Peyer's patch (tissue), 4 donors: Measurements from ENCODE around the gene VWA5A. TPM values are rescaled to one million over a fixed set of nuclear protein-coding genes. Genes with fewer than 3 reads are reported as not detected.

Experiments
- DNase-seq, 3 donors: peaks; one replicate each; pipeline ENCODE4 v3.0.0-alpha.2; 2017 to 2019
- H3K27ac ChIP-seq, 4 donors: fragments of 200-600 bp; sonication (generic); one replicate each; pipeline ENCODE4 v1.5.1; 2016 to 2019
- H3K27me3 ChIP-seq, 2 donors: fragments of 200-600 bp; sonication (generic); one replicate each; pipeline ENCODE4 v1.5.1; 2019
- H3K36me3 ChIP-seq, 3 donors: fragments of 200-600 bp; sonication (generic); one replicate each; pipeline ENCODE4 v1.5.1; 2016 to 2019
- H3K4me1 ChIP-seq, 4 donors: fragments of 200-600 bp; sonication (generic); one replicate each; pipeline ENCODE4 v1.5.1; 2016 to 2019
- H3K4me3 ChIP-seq, 4 donors: fragments of 200-600 bp; sonication (generic); 1 replicate in 3 of 4; 2 replicates in 1 of 4; pipeline ENCODE4 v1.5.1; 2016 to 2019; ENCODE audit warnings: mild to moderate bottlenecking in 1 of 4
- H3K9me3 ChIP-seq, 4 donors: fragments of 200-600 bp; sonication (generic); one replicate each; pipeline ENCODE4 v1.5.1; 2016 to 2019; ENCODE audit warnings: mild to moderate bottlenecking in 1 of 4
- CTCF ChIP-seq, 6 experiments: fragments of 450-650 bp in 4 of 6; fragments of 200-600 bp in 2 of 6; sonication (generic) in 1 of 6; IDR thresholded peaks; one replicate each; pipeline ENCODE4 v1.5.1; 2017 to 2019; ENCODE audit warnings: antibody characterized with exemption in 6 of 6, mild to moderate bottlenecking in 3 of 6, moderate library complexity in 1 of 6
- POLR2A ChIP-seq, 2 donors: fragments of 450-650 bp; IDR thresholded peaks; one replicate each; pipeline ENCODE4 v1.5.1; 2017; ENCODE audit warnings: antibody characterized with exemption in 2 of 2, mild to moderate bottlenecking in 2 of 2, moderate library complexity in 2 of 2
- total RNA-seq, 4 donors: library from RNA; depleted of rRNA; stranded (reverse); fragments of >200 nt; gene quantifications; one replicate each; pipeline ENCODE4 v1.1.0, GENCODE V29; 2016

The VWA5A gene
- total RNA-seq, 4 donors from 2014 or later, result 45.2 to 83.4 (median 62.6) TPM

- Histone ChIP-seq H3K4me1 (no peaks in the 10 kb centered on the region), H3K4me3 (no peak overlapping the region), H3K9me3 (no peaks in the 10 kb centered on the region), H3K36me3 (no peaks in the 10 kb centered on the region), H3K27me3 (no peaks in the 10 kb centered on the region), H3K27ac (no peak overlapping the region)
- DNase-seq, result no peak
- TF ChIP-seq POLR2A (IDR thresholded peaks at IDR 0.05) (no peak), CTCF (IDR thresholded peaks at IDR 0.05) (no peak)
Measured at GRCh38 chr11:124082371-124082770, 32.9 kb upstream of the VWA5A start.

- H3K27ac ChIP-seq, result no peak overlapping the region
- TF ChIP-seq CTCF (IDR thresholded peaks at IDR 0.05) (no peak), POLR2A (IDR thresholded peaks at IDR 0.05) (no peak)
- no peak for DNase-seq
- H3K9me3 ChIP-seq, result no peaks in the 10 kb centered on the region
- H3K27me3 ChIP-seq, result no peaks in the 10 kb centered on the region
- no peaks in the 10 kb centered on the region for H3K4me1 ChIP-seq
- no peak overlapping the region for H3K4me3 ChIP-seq
- H3K36me3 ChIP-seq, result no peaks in the 10 kb centered on the region
Measured at GRCh38 chr11:124085583-124085982, 29.7 kb upstream of the VWA5A start.

GRCh38 chr11:124085997-124086846, 29.0 kb upstream of the VWA5A start:
- Histone ChIP-seq H3K27ac (no peak overlapping the region), H3K27me3 (no peaks in the 10 kb centered on the region), H3K4me1 (no peaks in the 10 kb centered on the region), H3K9me3 (no peaks in the 10 kb centered on the region), H3K4me3 (no peak overlapping the region), H3K36me3 (no peaks in the 10 kb centered on the region)
- no peak for DNase-seq
- TF ChIP-seq POLR2A (IDR thresholded peaks at IDR 0.05), result no peak
- TF ChIP-seq CTCF (IDR thresholded peaks at IDR 0.05), result no peak

- Histone ChIP-seq H3K9me3 (no peaks in the 10 kb centered on the region), H3K4me3 (no peak overlapping the region), H3K4me1 (no peaks in the 10 kb centered on the region), H3K36me3 (no peaks in the 10 kb centered on the region), H3K27ac (no peak overlapping the region), H3K27me3 (no peaks in the 10 kb centered on the region)
- TF ChIP-seq POLR2A (IDR thresholded peaks at IDR 0.05) (no peak), CTCF (IDR thresholded peaks at IDR 0.05) (no peak)
- DNase-seq, result no peak
Measured at GRCh38 chr11:124090996-124091395, 24.3 kb upstream of the VWA5A start.

- H3K4me1 ChIP-seq, result no peaks in the 10 kb centered on the region
- no peaks in the 10 kb centered on the region for H3K9me3 ChIP-seq
- H3K4me3 ChIP-seq, result no peak overlapping the region
- TF ChIP-seq CTCF (IDR thresholded peaks at IDR 0.05), result no peak
- no peak for TF ChIP-seq POLR2A (IDR thresholded peaks at IDR 0.05)
- no peak for DNase-seq
- no peak overlapping the region for H3K27ac ChIP-seq
- H3K36me3 ChIP-seq, result no peaks in the 10 kb centered on the region
- H3K27me3 ChIP-seq, result no peaks in the 10 kb centered on the region
Measured at GRCh38 chr11:124093330-124093729, 21.9 kb upstream of the VWA5A start.
